ENCODE results near the gene MRPL45. TPM values are rescaled to one million over a fixed set of nuclear protein-coding genes. Genes with fewer than 3 reads are reported as not detected.

Gene MRPL45
- total RNA-seq, 3 donors from 2014 or later (not counting 1 experiment from before 2014, with no cell fraction given) = 11.5 to 14.2 (median 12.6) TPM

DNA sequence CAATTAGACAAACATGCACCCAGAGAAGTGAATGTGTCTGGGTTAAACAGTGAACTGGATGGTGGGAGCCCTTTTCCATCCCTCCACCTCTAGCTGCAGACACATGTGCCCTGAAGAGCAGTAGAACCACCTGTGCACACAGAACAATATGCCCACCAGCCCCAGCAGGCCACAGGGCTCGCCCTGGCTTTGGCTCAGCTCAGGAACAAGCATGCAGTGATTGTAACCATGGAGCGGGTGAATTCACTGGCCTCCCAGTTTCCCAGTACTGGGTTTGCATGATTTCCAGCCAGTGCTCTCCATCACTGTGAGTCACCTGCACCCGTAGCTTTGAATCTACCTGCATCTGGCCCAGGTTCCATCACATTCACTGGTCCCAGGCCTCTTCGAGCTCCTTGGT, 41.6 kb downstream of the MRPL45 start:
- H3K36me3 Mint-ChIP-seq = no peaks in the 10 kb centered on the region
- Histone ChIP-seq H3K27me3 (ENCODE audit: control insufficient read depth, insufficient read depth, low read length) (no peaks in the 10 kb centered on the region), H3K4me3 (ENCODE audit: low read length) (no peak overlapping the region), H3K36me3 (ENCODE audit: control insufficient read depth, insufficient read depth, low read length) (no peaks in the 10 kb centered on the region), H3K27ac (ENCODE audit: low read length) (no peak overlapping the region), H3K4me1 (ENCODE audit: control insufficient read depth, insufficient read depth, low read length) (no peaks in the 10 kb centered on the region), H3K9me3 (ENCODE audit: control insufficient read depth, insufficient read depth, low read length) (no peaks in the 10 kb centered on the region)
- peaks cover 0 to 6% of the 10 kb centered on the region in 2 donors for H3K27me3 Mint-ChIP-seq (ENCODE audit: low read depth in 2 of 2)
- 84% methylated on average over 4 of the region's 4 CpGs for whole genome bisulfite sequencing (ENCODE audit: insufficient coverage)
- no peaks in the 10 kb centered on the region for H3K4me1 Mint-ChIP-seq
- DNase-seq (no peak), ATAC-seq (no peak)
- TF ChIP-seq, protein P1, sequence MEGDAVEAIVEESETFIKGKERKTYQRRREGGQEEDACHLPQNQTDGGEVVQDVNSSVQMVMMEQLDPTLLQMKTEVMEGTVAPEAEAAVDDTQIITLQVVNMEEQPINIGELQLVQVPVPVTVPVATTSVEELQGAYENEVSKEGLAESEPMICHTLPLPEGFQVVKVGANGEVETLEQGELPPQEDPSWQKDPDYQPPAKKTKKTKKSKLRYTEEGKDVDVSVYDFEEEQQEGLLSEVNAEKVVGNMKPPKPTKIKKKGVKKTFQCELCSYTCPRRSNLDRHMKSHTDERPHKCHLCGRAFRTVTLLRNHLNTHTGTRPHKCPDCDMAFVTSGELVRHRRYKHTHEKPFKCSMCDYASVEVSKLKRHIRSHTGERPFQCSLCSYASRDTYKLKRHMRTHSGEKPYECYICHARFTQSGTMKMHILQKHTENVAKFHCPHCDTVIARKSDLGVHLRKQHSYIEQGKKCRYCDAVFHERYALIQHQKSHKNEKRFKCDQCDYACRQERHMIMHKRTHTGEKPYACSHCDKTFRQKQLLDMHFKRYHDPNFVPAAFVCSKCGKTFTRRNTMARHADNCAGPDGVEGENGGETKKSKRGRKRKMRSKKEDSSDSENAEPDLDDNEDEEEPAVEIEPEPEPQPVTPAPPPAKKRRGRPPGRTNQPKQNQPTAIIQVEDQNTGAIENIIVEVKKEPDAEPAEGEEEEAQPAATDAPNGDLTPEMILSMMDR (IDR thresholded peaks at IDR 0.05) = no peak
- intact Hi-C loops (cut with micrococcal nuclease) = no loop called here
- no peaks in the 10 kb centered on the region for H3K9me3 Mint-ChIP-seq
- no peak overlapping the region for H3K27ac Mint-ChIP-seq
- no peak overlapping the region for H3K4me3 Mint-ChIP-seq

DNA sequence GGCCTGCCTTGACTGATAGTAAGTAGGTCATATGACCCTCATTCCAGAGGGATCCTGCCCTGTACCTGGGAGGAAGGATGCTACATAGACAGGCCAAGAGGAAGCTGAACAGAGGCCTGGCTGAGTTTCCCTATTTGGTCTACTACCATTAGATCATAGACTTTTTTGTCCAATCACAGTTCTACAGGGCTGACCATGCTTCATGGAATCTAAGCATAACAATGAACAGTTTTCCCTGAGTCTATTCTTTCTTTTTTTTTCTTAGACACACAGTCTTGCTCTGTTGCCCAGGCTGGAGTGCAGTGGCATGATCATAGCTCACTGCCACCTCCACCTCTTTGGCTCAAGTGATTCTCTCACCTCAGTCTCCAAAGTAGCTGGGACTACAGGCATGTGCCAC, 42.9 kb downstream of the MRPL45 start:
- no peaks in the 10 kb centered on the region for H3K27me3 ChIP-seq (ENCODE audit: control insufficient read depth, insufficient read depth, low read length)

DNA sequence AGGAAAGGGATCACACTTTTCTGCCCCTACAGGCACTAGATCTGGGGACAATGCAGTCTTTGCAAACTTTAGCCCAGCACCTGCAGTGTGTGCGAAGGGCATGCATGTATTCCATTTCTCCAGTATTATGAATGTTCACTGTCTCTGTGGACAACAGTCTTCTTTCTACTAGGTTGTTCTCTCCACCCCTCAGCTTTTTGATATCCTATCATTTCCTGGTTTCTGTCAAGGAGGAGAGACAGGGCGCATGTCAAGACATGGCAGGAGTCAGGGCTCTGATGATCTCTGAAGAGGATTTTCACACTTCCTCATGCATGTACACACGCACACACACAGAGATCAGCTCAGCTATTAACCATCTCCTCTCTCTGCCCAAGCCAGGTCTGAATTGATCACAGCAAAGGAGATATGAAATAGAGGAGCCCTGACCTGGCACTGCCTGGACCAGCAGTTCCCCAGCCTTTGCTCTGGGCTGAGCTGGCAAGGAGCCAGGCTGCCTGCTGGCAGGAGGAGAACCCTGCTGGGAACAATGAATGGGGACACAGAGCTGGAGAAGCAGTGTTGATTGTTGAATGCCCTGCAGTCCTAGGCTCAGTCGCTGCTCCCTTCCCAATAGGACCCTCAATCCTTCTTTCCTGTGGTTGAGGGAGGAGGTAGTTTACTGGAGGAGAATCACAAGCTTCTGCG, 44.2 kb downstream of the MRPL45 start:
- Mint-ChIP-seq H3K4me3 (no peak overlapping the region), H3K27me3 (ENCODE audit: low read depth in 2 of 2) (peaks cover 0 to 4% of the 10 kb centered on the region in 2 donors), H3K9me3 (no peaks in the 10 kb centered on the region), H3K27ac (no peak overlapping the region), H3K4me1 (no peaks in the 10 kb centered on the region), H3K36me3 (no peaks in the 10 kb centered on the region)
- no peaks in the 10 kb centered on the region for H3K9me3 ChIP-seq (ENCODE audit: control insufficient read depth, insufficient read depth, low read length)
- H3K27ac ChIP-seq (ENCODE audit: low read length) = no peak overlapping the region
- H3K4me3 ChIP-seq (ENCODE audit: low read length) = no peak overlapping the region
- 78% methylated on average over 5 of the region's 5 CpGs for WGBS (ENCODE audit: insufficient coverage)
- DNase-seq (no peak), ATAC-seq (no peak)
- intact Hi-C loops (cut with micrococcal nuclease) = no loop called here
- no peaks in the 10 kb centered on the region for H3K36me3 ChIP-seq (ENCODE audit: control insufficient read depth, insufficient read depth, low read length)
- H3K4me1 ChIP-seq (ENCODE audit: control insufficient read depth, insufficient read depth, low read length) = no peaks in the 10 kb centered on the region
- TF ChIP-seq, protein P1 (IDR thresholded peaks at IDR 0.05) = no peak
- no peaks in the 10 kb centered on the region for H3K27me3 ChIP-seq (ENCODE audit: control insufficient read depth, insufficient read depth, low read length)

More for the DNA sequence above, 42.9 kb downstream of the MRPL45 start:
- Histone ChIP-seq H3K27ac (ENCODE audit: low read length) (no peak overlapping the region), H3K36me3 (ENCODE audit: control insufficient read depth, insufficient read depth, low read length) (no peaks in the 10 kb centered on the region), H3K9me3 (ENCODE audit: control insufficient read depth, insufficient read depth, low read length) (no peaks in the 10 kb centered on the region), H3K4me1 (ENCODE audit: control insufficient read depth, insufficient read depth, low read length) (no peaks in the 10 kb centered on the region), H3K4me3 (ENCODE audit: low read length) (no peak overlapping the region)
- DNase-seq (no peak), ATAC-seq (no peak)
- intact Hi-C loops (cut with micrococcal nuclease) = no loop called here
- Mint-ChIP-seq H3K4me3 (no peak overlapping the region), H3K4me1 (no peaks in the 10 kb centered on the region), H3K27ac (no peak overlapping the region), H3K36me3 (no peaks in the 10 kb centered on the region), H3K9me3 (no peaks in the 10 kb centered on the region), H3K27me3 (ENCODE audit: low read depth in 2 of 2) (peaks cover 0 to 4% of the 10 kb centered on the region in 2 donors)
- TF ChIP-seq, protein P1 (IDR thresholded peaks at IDR 0.05) = no peak
